K562 (cell line): ENCODE results near the gene PAPOLB. TPM values are rescaled to one million over a fixed set of nuclear protein-coding genes. Genes with fewer than 3 reads are reported as not detected.

Experiments
- ATAC-seq: fragments of 200-7000 bp; cut with Tn5 transposase; 3 replicates; pipeline ENCODE4 v1.9.1; 2020; ENCODE audit warnings: moderate library complexity
- BruUV-seq: library from RNA; stranded (reverse); fragments of 400-500 nt; replicated peaks from 2 replicates; lab custom pipeline; 2021; lab: Mats Ljungman, UMichigan
- CTCF ChIA-PET: fragments of 300-600 bp; formaldehyde crosslinking; extraction: SDS; loops from one replicate; lab custom pipeline; 2021; ENCODE audit warnings: low intra/inter-chr PET ratio; lab: Yijun Ruan, JAX
- POLR2A ChIA-PET: fragments of 300-600, 350-650 bp; sonication (Branson Sonifier 250); formaldehyde crosslinking; extraction: SDS; loops from one replicate; lab custom pipeline; 2021; ENCODE audit warnings: antibody characterized with exemption, inconsistent platforms; lab: Yijun Ruan, JAX
- DNase-seq, 4 experiments: peaks; one replicate each; pipeline versions ENCODE4 v3.0.0 to v3.0.0-alpha.2; 2011 to 2018; ENCODE audit warnings: low spot score in 3 of 4, mixed read lengths in 3 of 4; ENCODE audit errors: extremely low read depth in 1 of 4
- FAIRE-seq: peaks from 2 replicates; lab custom pipeline; 2011; peaks lifted over from hg19 to GRCh38; lab: Jason Lieb, UNC
- H2AFZ ChIP-seq: 2 replicates; pipeline ENCODE4 v1.6.0; 2011; ENCODE audit warnings: low read depth, low read length, control low read depth, inconsistent platforms
- H3K27ac ChIP-seq: fragments of 200-600 bp; 3 replicates; pipeline ENCODE4 v1.8.0; 2011; ENCODE audit warnings: low read depth, mild to moderate bottlenecking, control low read depth, inconsistent platforms, low read length, moderate library complexity, mixed read lengths; ENCODE audit errors: extremely low read depth
- H3K27me3 ChIP-seq, 2 experiments: fragments of 300-600 bp in 1 of 2; 2 replicates in 1 of 2; 3 replicates in 1 of 2; pipeline versions ENCODE4 v1.6.0 to v1.8.0; 2011; ENCODE audit warnings: inconsistent platforms in 2 of 2, low read length in 2 of 2, mild to moderate bottlenecking in 1 of 2, mixed read lengths in 1 of 2, moderate library complexity in 1 of 2; ENCODE audit not compliant: control insufficient read depth in 2 of 2, insufficient read depth in 2 of 2
- H3K36me3 ChIP-seq: fragments of 300-600 bp; 3 replicates; pipeline ENCODE4 v1.8.0; 2011; ENCODE audit warnings: mild to moderate bottlenecking, low read length, inconsistent platforms; ENCODE audit not compliant: control insufficient read depth, insufficient read depth
- H3K4me1 ChIP-seq, 2 experiments: fragments of 200-600 bp in 1 of 2; replicated peaks in 1 of 2; 2 replicates in 1 of 2; 3 replicates in 1 of 2; pipeline versions ENCODE4 v1.5.1 to v1.8.0; 2011; ENCODE audit warnings: inconsistent platforms in 2 of 2, low read length in 2 of 2, mild to moderate bottlenecking in 1 of 2, mixed read lengths in 1 of 2, moderate library complexity in 1 of 2; ENCODE audit not compliant: control insufficient read depth in 2 of 2, insufficient read depth in 2 of 2
- H3K4me2 ChIP-seq: 2 replicates; pipeline ENCODE4 v1.6.1; 2011; ENCODE audit warnings: low read length, control low read depth, inconsistent platforms, mixed read lengths; ENCODE audit not compliant: insufficient read depth
- H3K4me3 ChIP-seq: fragments of 200-600 bp; sonication (generic), shearing (Covaris generic); 2 replicates; pipeline ENCODE4 v1.5.1; 2016; ENCODE audit warnings: control low read depth, inconsistent platforms
- H3K79me2 ChIP-seq: fragments of 200-600 bp; 3 replicates; pipeline ENCODE4 v1.8.0; 2011; ENCODE audit warnings: low read length, inconsistent platforms; ENCODE audit not compliant: control insufficient read depth, insufficient read depth
- H3K9ac ChIP-seq, 2 experiments: 2 replicates each; pipeline versions ENCODE4 v1.6.0 to v1.6.1; 2011; ENCODE audit warnings: low read depth in 2 of 2, low read length in 2 of 2, control low read depth in 1 of 2, inconsistent platforms in 1 of 2, mild to moderate bottlenecking in 1 of 2, mixed read lengths in 1 of 2; ENCODE audit not compliant: insufficient read depth in 1 of 2
- H3K9me1 ChIP-seq: one replicate; pipeline ENCODE4 v1.6.0; 2011; ENCODE audit warnings: inconsistent platforms, mild to moderate bottlenecking, low read length, moderate library complexity; ENCODE audit not compliant: control insufficient read depth, insufficient read depth
- H3K9me3 ChIP-seq: replicated peaks from 2 replicates; pipeline ENCODE4 v1.5.1; 2011; ENCODE audit warnings: low read depth, low read length, inconsistent platforms; ENCODE audit not compliant: control insufficient read depth, insufficient read depth
- H4K20me1 ChIP-seq: replicated peaks from 2 replicates; pipeline ENCODE4 v1.6.1; 2011; ENCODE audit warnings: low read length, inconsistent platforms, mixed read lengths; ENCODE audit not compliant: control insufficient read depth, insufficient read depth
- CTBP1 ChIP-seq: fragments of 450-650 bp; IDR thresholded peaks from 2 replicates; pipeline ENCODE4 v1.6.1; 2016; ENCODE audit warnings: borderline replicate concordance
- GTF2F1 ChIP-seq: IDR thresholded peaks from 2 replicates; pipeline ENCODE4 v1.6.1; 2011; ENCODE audit warnings: low read depth, low read length, improper control_type of control experiment
- MCM7 ChIP-seq, 2 experiments: fragments of 450-650 bp; IDR thresholded peaks; 2 replicates each; pipeline ENCODE4 v1.6.1; 2016 to 2018
- NKRF ChIP-seq: fragments of 450-650 bp; IDR thresholded peaks from 2 replicates; pipeline ENCODE4 v1.6.1; 2016; ENCODE audit warnings: borderline replicate concordance
- PTTG1 ChIP-seq: fragments of 450-650 bp; IDR thresholded peaks from 2 replicates; pipeline ENCODE4 v1.6.1; 2016; ENCODE audit warnings: low read depth, mild to moderate bottlenecking, missing genetic modification characterization, missing compliant biosample characterization
- RBM25 ChIP-seq: fragments of 200-400 bp; formaldehyde crosslinking; IDR thresholded peaks from 2 replicates; pipeline ENCODE4 v1.6.1; 2018; ENCODE audit warnings: low read length, low read depth, moderate library complexity; ENCODE audit not compliant: severe bottlenecking
- SOX6 ChIP-seq: fragments of 450-650 bp; IDR thresholded peaks from 2 replicates; pipeline ENCODE4 v1.6.1; 2014; ENCODE audit warnings: mild to moderate bottlenecking
- SUPT5H ChIP-seq: fragments of 450-650 bp; IDR thresholded peaks from 2 replicates; pipeline ENCODE4 v1.6.1; 2016
- TEAD4 ChIP-seq, 2 experiments: sonication (generic) in 1 of 2; formaldehyde crosslinking in 1 of 2; IDR thresholded peaks; 2 replicates each; pipeline versions ENCODE4 v1.6.1 to v1.8.0; 2012 to 2022; ENCODE audit warnings: borderline replicate concordance in 1 of 2, inconsistent platforms in 1 of 2, low read length in 1 of 2, mild to moderate bottlenecking in 1 of 2, missing genetic modification reagents in 1 of 2
- ZFX ChIP-seq: sonication (generic); formaldehyde crosslinking; IDR thresholded peaks from 2 replicates; pipeline ENCODE4 v1.8.0; 2022; ENCODE audit warnings: mild to moderate bottlenecking, missing genetic modification reagents, moderate library complexity
- ZNF197 ChIP-seq: fragments of 200-800 bp; sonication (Bioruptor generic); IDR thresholded peaks from 2 replicates; pipeline ENCODE4 v1.6.1; 2016; ENCODE audit warnings: low read depth, missing genetic modification characterization, missing compliant biosample characterization
- ZNF79 ChIP-seq: fragments of 250-450 bp; sonication (Bioruptor Pico); IDR thresholded peaks from 2 replicates; pipeline ENCODE4 v1.4.0; 2020; ENCODE audit warnings: low read depth, mild to moderate bottlenecking, moderate library complexity
- WGBS: fragments of 100-300 bp; shearing (Covaris generic); methylation state at CpG from one replicate; pipeline ENCODE4 v1.1.6; 2016; ENCODE audit warnings: low coverage, mixed read lengths; ENCODE audit not compliant: insufficient coverage; ENCODE audit errors: missing lambda C conversion rate; 5-methylcytosine and 5-hydroxymethylcytosine counted together
- in situ Hi-C: fragments of 300-500 bp; cut with MboI; formaldehyde crosslinking; loops from 4 replicates; pipeline ENCODE4 v1.15.0; 2018; ENCODE audit warnings: inconsistent platforms, mixed read lengths
- intact Hi-C: fragments of 100-400 bp; cut with micrococcal nuclease; formaldehyde crosslinking; loops from 2 replicates; pipeline ENCODE4 v1.14.2; 2022
- polyA plus RNA-seq, 8 experiments: library from polyadenylated mRNA; depleted of rRNA in 4 of 8; stranded (reverse) in 5 of 8; unstranded in 3 of 8; fragments of >200 nt; fragmentation: Nextera tagmentation in 2 of 8; fragmentation: Illumina TruSeq in 1 of 8; extraction: Ambion mirVana in 2 of 8; extraction: Trizol in 1 of 8; gene quantifications; 2 replicates each; pipeline versions ENCODE4 v1.2.1 to v1.2.3, GENCODE V29; 2011 to 2014; ENCODE audit warnings: inconsistent platforms in 1 of 8, missing spikeins in 1 of 8
- total RNA-seq, 7 experiments: library from RNA; depleted of rRNA in 6 of 7; stranded (reverse); fragments of >200 nt in 6 of 7; fragmentation: Illumina TruSeq in 2 of 7; extraction: Trizol in 2 of 7; gene quantifications; 2 replicates each; pipeline versions ENCODE4 v1.2.1 to v1.2.3, GENCODE V29; 2011 to 2021; ENCODE audit warnings: low replicate concordance in 1 of 7

The PAPOLB gene
- total and polyA plus RNA-seq, 9 of the 15 experiments (the other 6 are each of a cell fraction or from before 2014, with no cell fraction given): 0.04 to 0.33 (median 0.16) TPM; not detected in 4

DNA sequence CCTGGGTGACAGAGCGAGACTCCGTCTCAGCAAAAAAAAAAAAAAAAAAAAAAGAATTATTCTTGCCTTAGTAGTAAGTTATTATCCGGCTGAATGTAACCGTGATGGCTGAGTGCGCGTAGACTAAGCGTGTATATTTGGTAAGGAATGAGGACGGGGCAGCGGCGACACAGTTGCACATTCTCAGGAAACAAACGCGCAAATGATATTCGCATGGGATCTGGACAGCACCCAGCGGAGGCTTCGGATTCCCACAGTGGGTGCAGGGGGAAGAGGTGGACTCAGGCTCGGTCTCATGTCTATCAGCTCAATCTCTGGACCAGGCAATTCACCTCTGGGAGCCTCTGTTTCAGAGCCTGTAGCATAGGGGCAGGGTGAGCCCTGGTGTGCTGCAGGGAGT lies 29.1 kb downstream of the PAPOLB start:
- in situ Hi-C loops: no loop called here
- H2AFZ ChIP-seq: no peak overlapping the region
- H3K9me3 ChIP-seq: no peaks in the 10 kb centered on the region
- intact Hi-C loops: no loop called here
- H3K4me1 ChIP-seq: peaks cover 3 to 24% of the 10 kb centered on the region in 2 experiments; a peak in 3 of 5 replicates
- POLR2A ChIA-PET: no interaction called here
- H3K9me1 ChIP-seq: no peaks in the 10 kb centered on the region
- FAIRE-seq: no peak
- no peaks in the 10 kb centered on the region; the same call in 2 of the 3 replicates for H3K79me2 ChIP-seq
- H3K27ac ChIP-seq: no peak overlapping the region
- TF ChIP-seq SUPT5H (no peak), TEAD4 (IDR thresholded peaks at IDR 0.05; ENCODE audit: low read length) (no peak), TEAD4 (CRISPR knock-in tag; IDR thresholded peaks at IDR 0.05; ENCODE audit: borderline replicate concordance) (no peak), GTF2F1 (no peak), MCM7 (IDR thresholded peaks at IDR 0.05) (no peak), ZNF197 (no peak), ZNF79 (no peak), SOX6 (no peak), ZFX (no peak), NKRF (no peak), RBM25 (no peak), PTTG1 (tag) (no peak), CTBP1 (no peak)
- TF ChIP-seq, all 486 proteins: peak for 0
- H3K4me3 ChIP-seq: no peak overlapping the region
- DNase-seq (no peak), ATAC-seq (no peak)
- no peak overlapping the region for H3K4me2 ChIP-seq
- 90% methylated on average over 10 of the region's 16 CpGs for WGBS
- H3K36me3 ChIP-seq: no peaks in the 10 kb centered on the region
- peaks cover 4% of the 10 kb centered on the region for H4K20me1 ChIP-seq
- H3K9ac ChIP-seq: no peak overlapping the region; a peak in 1 of 4 replicates
- no TSS peak for BruUV-seq
- CTCF ChIA-PET: no interaction called here
- no peaks in the 10 kb centered on the region for H3K27me3 ChIP-seq
